Left cardiac atrium (tissue), 4 donors: ENCODE results near the gene BTBD2. TPM values are rescaled to one million over a fixed set of nuclear protein-coding genes. Genes with fewer than 3 reads are reported as not detected.

Experiments used
- ATAC-seq, 2 donors: fragments of 200-7000 bp; cut with Tn5 transposase; one replicate each; pipeline ENCODE4 v1.9.1; 2020; ENCODE audit warnings: mild to moderate bottlenecking in 2 of 2, moderate library complexity in 2 of 2
- DNase-seq: peaks from one replicate; pipeline ENCODE4 v3.0.0-alpha.2; 2020
- intact Hi-C, 2 donors: fragments of 100-400 bp; cut with DNase I; formaldehyde crosslinking; loops; one replicate each; pipeline versions ENCODE4 v1.14.1 to v1.15.1; 2022 to 2023
- total RNA-seq, 2 donors: library from RNA; stranded (reverse); fragmentation: NEBNext Ultra II Directional; extraction: Animal tissue kit (Norgen Biotek cat#: 25700); gene quantifications; one replicate each; pipeline ENCODE4 v1.2.1, GENCODE V29; 2021
- donor health status: DM: no; HTN: yes; CAD: no.
- donor health status: DM: no; HTN: yes; CAD: no; lungs with severe emphysema.
- donor health status: DM: yes; HTN: yes; CAD: no.
- donor health status: Dilated cardiomyopathy.

The BTBD2 gene
- total RNA-seq, 2 donors from 2014 or later, result 51.4 to 54.3 TPM

DNA sequence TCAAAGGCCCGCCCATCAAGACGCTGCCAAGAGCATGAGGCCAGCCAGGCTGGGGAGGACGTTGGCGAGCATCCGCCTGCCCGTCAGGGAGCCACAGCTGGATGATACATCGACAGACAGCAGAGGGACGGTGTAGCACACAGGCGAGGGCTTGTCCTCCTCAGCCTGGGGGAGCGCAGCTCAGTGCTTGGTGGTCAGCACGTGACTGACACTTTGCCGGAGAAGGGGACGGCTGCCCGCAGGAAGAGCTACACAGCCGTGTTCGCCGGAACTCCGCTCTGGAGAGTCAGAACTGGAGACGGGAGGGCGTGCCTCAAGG, 40.4 kb downstream of the BTBD2 start:
- intact Hi-C loops, result no loop called here
- no peak for ATAC-seq

DNA sequence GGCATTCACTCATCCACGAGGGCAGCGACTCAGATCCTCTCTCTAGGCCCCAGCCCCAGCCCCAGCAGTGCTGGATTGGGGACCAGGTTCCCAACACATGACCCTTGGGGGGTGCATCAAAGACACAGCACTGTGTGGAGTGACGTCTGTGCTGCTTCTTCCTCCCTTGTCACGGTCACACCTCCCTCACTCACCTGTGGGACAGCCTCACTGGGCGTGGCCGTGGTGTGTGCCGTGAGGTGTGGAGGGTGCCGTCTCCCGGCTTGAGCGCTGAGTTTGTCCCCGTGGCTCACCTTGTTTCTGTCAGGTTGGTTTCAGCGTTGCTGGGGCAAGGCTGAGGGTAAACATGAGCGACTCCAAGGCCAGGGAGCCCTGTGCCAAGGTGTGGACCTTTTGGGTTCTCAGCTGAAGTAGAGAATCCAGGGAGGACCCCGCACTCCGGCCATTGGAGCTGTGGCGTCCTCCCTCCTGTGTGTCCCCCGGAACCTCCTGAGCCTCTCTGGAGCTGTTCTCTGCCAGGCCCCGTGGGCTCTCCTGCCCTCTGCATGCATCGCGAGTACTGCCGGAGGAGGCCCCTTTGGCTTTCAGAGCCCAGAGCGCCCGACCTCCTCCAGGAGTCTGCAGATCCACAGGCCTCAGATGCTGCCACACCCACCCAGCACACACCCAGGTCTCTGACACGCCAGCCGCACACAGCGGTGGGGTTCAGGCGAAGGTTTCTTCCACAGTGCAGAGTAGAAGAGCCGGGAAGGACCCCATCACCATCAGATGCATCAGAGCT, 40.9 kb downstream of the BTBD2 start:
- DNase-seq (no peak), ATAC-seq (no peak)
- intact Hi-C loops, result no loop called here

More for the DNA sequence above, 40.4 kb downstream of the BTBD2 start:
- DNase-seq, result no peak

DNA sequence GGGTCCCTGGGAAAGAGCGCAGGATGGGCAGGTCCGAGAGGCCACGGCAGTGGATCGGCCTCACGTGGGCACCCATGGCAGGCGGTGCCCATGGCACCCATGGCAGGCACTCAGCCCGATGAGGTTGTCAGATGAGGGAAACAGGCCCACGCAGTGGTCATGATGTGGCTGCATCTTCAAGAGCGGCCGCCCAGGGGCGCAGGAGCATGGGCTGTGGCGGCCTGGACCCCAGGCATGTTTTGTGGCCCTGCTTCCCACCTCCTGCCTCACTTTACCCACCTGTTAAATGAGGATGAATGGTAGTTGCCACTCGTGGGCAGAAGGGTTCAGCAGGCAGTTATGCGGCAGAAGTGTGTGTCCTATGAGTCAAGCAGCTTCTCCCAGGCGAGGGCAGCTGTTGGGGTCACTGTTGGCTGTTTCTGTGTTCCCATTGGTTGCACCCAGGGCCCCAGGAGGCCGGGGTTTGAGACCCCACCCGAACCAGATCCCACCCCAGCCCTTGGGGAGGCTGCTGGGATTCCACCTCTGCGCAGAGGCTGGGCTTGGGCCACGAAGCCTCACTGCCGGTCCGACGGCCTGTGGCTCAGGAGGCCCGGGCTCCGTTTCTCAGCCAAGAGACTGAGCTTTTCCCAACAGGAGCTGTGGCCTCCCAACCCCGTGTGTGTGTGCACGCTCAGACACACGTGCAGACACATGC, 44.6 kb downstream of the BTBD2 start:
- DNase-seq, result no peak
- intact Hi-C loops, result no loop called here
- no peak for ATAC-seq

DNA sequence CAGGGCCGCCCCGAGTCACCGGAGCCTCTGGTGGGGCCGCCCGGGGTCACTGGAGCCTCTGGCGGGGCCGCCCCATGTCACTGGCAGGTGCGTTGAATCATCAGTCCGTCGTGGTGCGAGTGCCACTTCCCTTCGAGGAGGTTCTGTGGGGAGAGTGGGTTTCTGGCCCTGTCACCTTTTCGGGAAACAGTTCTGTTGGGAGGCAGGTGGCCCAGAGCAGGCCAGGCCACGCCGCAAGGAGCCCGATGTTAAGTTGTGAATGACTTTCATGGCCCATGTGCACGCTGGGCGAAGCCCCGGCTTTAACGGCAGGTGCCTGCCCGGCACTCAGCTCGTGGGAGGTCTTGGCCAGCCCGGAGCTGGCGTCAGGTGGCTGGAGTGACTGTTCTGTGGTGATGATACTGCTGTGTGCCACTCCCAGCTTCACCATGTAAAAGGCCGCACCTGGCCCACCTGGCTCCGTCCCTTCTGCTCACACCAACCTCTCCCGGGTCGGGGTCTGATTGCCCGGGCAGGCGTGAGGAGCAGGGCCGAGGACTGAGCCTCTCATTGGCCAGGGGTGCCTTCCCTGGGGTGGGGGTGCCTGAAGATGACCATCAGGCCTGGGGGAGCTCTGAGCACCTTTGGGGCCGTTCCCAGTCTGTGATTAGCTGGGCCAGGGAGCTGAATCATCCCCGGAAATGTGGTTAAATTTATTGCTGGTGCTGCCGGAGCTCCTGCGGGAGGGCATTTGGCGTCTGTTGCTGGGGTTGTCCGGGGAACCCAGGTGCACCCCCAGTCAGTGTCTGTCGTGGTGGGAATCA, 45.3 kb downstream of the BTBD2 start:
- ATAC-seq, result no peak
- DNase-seq, result no peak

DNA sequence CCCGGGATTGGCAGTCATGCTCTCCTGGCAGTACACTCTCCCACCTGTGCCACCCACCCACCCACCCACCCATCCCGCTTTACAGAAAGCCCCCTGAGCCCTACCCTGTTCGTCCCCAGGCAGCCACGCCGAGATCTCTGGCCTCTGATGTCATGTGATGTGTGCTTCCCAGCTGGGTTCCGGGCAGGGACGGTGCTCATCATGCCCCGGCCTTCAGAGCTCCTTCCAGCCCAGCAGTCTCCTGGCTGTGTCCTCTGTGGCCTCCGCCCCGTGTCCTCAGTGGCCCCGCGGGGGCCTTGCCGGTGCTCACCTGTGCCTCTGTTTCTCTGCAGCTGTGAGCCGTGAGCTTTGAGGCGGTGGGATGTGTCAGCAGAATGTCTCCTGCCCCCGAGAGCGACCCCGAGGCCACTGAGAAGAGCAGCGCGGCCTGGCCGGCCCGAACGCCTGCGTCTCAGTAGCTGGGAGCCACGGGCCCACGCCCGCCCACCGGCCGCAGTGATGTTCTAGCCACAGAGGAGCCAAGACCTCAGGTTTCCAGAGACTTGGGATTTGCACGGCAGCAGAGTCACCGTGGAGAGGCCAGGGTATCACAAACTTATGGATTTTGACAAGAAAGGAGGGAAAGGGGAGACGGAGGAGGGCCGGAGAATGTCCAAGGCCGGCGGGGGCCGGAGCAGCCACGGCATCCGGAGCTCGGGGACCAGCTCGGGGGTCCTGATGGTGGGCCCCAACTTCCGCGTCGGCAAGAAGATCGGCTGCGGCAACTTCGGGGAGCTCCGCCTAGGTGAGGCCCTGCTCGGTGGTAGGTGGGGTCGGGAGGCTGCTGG, 46.1 kb downstream of the BTBD2 start:
- DNase-seq, result no peak
- intact Hi-C loops, result no loop called here
- ATAC-seq, result no peak

More for the DNA sequence above, 45.3 kb downstream of the BTBD2 start:
- intact Hi-C loops, result no loop called here

DNA sequence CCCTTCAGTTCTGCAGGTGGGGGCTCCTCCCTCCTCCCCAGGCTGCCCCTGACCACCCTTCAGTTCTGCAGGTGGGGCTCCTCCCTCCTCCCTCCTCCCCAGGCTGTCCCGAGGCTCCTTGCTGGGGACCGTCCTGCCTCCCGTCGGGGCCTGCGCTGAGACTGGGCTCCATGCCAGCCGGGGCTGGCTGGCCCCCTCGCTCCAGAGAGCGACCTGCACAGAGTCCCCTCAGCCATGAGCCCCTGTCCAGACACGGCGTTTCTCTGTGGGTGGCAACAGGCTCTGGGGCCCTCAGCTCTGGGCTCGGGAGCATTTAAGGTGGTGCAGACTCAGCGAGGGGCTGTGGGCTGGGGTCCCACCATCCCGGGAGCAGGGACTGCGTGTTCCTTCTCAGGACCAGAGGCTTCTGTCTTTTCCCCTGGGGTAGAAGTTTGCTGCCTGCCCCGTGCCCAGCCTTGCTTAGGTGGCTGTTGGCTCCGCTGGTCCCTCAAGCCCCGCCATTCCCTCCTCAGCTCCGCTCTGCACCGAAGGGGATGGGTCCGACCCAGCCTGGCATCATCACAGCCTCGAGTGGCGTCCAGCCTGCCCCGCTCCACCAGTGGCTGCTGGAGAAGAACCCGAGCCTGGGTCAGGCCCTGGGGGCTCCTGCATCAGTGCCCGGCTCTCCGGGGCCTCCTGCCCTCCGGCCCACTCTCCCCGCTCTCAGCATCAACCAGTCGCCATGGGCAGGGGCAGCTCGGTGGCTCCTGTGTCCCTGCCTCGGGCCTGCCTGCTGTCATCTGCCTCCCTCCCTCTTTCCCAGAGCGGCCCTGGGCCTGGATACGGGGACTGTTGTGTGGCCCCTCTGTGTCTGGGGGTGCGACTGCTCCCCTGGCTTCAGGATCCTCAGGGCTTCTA, 47.0 kb downstream of the BTBD2 start:
- ATAC-seq (peak in 1 of 2 donors; percentile 6), DNase-seq (no peak)
- intact Hi-C loops, result no loop called here

DNA sequence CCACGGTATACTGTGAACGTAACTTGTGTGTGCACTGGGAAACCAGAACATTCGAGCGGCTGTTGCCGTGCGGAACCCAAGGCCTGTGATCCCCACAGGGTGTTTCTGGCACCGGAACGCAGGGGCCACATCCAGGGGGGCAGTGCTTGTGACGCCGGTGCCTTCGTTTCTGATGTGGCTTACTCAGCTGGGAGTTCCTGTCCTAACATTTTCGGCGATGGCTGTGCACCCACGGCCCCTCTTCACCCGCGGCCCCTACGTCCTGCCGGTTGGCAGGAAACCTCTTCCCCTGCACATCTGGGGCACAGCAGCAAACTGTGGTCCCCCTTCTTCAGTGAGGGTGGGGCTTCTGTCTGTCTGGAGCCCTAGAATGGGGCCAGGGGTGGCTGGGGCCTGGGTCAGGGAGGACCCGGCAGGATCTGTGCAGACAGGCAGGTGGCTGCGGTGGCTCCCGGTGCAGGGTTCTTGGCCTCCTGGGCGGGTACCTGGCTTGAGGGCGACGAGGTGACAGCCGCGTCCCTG, 48.4 kb downstream of the BTBD2 start:
- intact Hi-C loops, result no loop called here
- DNase-seq (no peak), ATAC-seq (no peak)

DNA sequence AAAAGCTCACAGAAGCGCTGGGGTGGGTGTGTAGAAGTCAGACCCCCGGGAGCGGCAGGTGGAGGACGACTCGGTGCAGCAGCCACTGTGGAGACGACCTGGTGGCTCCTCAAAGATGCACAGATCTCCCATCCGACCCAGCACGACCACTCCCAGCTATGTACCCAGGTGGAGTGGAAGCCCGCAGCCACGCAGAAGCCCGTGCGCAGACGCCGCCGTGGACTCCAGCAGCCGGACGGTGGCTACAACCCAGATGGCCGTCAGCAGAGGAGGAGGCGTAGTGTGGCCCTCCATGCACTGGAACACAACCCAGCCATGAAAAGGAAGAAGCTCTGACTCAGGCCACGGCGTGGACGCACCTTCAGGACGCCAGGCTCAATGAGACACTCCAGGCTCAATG, 52.8 kb downstream of the BTBD2 start:
- DNase-seq, result no peak
- no peak for ATAC-seq
- intact Hi-C loops, result no loop called here

DNA sequence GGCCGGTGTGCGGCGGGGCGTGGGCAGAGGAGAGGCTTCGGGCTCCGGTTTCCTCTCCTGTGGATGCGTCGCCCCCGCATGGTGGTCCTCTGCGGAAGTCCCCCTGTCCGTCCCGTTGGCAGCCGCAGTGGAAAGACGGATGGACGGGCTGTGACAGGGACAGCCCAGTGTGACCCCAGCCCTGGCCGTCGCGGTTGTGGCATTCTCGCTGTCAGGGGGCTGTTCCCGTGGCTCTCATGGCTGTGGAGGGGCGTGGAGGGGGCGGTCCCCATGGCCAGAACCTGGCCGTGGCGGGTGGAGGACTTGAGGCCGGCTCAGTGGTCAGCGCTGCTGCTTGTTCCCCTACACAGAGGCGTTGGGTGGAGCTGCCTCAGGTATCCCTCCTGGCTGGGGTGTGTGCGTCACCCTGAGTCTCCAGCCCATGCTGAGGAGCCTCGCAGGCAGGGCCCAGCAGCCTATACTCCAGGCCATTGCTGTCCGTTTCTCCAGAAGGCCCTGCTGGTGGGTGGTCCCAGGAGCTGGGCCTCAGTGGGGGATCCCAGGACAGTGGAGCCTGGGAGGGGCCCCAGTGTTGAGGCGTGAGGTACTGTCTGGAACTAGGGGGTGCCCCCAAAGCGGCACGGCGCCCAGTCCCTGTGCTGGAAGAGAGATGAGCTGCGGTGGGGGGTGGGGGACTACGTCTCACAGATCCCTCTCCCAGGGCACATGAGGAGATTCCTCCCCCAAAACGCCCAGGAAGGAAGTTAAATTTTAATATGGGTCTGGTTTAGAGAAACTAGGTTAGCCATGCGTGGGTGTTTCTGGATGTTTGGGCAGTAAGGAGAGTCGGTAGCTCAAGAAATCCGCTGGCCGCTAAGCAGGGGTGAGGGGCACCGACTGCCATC, 54.3 kb downstream of the BTBD2 start:
- no peak for ATAC-seq
- intact Hi-C loops, result no loop called here
- DNase-seq, result no peak

DNA sequence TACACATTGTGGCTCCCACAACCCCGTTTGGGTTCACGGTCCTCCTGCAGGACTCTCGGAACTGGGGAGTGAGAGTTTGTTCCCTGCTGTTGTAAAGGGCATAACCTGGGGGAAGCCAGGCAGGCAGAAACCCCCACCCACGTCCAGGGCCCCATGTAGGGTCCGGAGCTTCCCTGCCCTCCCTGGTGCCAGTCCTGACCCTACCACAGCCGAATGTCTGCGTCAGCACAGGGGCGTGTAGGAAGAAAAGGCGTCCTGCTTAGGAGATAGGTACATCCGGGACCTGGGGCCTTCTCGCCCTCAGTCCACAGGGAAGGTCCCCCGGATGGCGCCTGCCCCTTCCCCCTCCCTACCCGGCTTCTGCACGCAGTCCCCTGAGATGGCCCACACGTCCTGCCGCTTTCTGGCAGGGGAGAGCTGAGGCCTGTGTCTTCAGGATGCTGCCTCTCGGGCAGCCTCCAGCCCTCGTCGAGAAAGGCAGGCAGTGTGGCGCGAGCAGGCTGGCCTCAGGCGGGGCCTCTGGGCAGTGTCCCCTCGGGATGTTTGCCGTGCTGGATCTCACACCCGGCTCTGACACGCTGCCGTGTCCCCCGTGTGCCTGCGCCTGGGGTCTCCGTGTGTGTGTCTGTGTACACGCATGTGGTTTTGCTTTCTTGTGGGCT, 55.5 kb downstream of the BTBD2 start:
- DNase-seq (no peak), ATAC-seq (no peak)
- intact Hi-C loops, result loop anchor here in 1 of 2 donors (5.0 kb wide), 1 partner anchor 37 kb away; no protein-coding TSS in a partner anchor

DNA sequence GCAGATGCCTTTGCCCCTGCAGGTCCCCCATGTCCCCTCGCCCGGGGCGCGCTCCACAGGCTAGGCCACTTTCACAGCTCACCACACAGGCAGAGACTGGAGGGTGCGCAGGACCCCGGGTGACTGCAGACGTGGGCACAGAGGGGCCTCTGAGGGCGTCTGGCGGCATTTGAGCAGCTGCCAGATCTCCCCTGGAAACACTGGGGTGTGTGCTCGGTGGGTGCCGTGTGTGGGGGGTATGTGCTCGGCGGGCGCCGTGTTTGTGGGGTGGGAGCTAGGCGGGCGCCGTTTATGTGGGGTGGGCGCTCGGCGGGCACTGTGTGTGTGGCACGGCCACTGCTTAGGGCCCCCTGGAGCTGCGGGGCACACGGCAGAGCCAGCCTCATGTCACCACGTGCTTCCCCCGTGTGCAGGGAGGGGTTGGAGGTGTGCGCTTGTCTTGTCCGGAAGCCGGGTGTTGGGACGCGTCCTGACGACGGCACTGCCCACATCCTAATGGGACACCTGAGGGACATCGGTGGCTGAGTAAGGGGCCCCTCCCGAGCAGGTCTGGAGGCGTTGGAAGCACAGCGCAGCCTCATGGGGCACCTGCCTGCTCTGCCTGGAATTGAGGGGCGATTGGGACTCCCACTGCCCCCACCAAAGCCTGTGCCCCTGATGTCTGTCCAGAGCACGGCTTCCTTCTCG, 57.8 kb downstream of the BTBD2 start:
- ATAC-seq (peak in 1 of 2 donors; percentile 21), DNase-seq (no peak)
- intact Hi-C loops, result loop anchor here in 1 of 2 donors (5.0 kb wide), 1 partner anchor 40 kb away; no protein-coding TSS in a partner anchor

DNA sequence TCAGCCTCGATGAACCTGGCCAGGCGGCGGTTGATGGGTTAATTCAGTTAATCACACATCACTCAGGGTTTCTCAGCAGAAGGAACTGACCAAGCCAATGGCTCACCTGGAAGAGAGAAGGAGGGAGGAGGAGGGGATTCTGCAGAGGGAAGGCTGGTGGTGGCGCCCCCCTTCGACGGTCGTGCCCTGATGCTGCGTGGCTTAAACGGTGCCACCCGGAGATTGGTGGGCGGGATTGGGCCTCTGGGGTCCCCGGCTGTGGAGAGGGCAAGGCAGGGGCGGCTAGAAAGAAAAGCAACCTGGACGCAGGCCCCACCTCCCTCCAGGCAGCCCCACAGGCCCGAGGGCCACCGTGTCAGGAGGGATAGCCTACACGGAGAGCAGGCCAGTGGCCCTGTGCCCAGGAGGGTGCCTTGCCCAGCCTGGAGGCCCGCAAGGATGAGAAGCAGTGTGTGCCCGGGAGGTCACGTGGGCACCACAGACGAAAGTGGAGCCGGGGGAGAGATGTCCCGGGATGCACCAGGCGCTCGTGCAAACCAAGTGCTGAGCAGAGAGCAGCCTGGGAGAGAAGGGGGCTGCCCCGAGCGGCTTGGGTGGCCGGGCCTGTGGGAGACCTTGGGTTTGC, 58.5 kb downstream of the BTBD2 start:
- intact Hi-C loops, result loop anchor here in 1 of 2 donors (5.0 kb wide), 1 partner anchor 40 kb away; no protein-coding TSS in a partner anchor
- DNase-seq, result no peak
- peak; percentile 14 to 70 for ATAC-seq

DNA sequence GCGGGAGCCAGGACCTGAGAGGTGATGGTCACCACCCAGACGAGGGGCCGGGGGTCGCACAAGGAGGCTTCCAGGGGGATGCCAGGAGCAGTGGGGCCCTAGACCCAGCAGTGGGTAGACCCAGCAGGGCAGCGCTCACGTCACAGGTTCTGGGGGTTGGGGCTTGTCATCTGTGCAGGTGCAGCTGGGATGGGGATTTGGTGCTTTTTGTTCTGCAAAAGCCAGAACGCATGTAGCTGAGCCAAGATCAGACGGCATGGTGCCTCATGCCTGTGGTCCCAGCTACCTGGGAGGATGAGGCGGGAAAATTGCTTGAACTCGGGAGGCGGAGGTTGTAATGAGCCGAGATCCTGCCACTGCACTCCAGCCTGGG, 59.4 kb downstream of the BTBD2 start:
- intact Hi-C loops, result loop anchor here in 1 of 2 donors (5.0 kb wide), 1 partner anchor 41 kb away; no protein-coding TSS in a partner anchor
- ATAC-seq, result no peak
- DNase-seq, result no peak

DNA sequence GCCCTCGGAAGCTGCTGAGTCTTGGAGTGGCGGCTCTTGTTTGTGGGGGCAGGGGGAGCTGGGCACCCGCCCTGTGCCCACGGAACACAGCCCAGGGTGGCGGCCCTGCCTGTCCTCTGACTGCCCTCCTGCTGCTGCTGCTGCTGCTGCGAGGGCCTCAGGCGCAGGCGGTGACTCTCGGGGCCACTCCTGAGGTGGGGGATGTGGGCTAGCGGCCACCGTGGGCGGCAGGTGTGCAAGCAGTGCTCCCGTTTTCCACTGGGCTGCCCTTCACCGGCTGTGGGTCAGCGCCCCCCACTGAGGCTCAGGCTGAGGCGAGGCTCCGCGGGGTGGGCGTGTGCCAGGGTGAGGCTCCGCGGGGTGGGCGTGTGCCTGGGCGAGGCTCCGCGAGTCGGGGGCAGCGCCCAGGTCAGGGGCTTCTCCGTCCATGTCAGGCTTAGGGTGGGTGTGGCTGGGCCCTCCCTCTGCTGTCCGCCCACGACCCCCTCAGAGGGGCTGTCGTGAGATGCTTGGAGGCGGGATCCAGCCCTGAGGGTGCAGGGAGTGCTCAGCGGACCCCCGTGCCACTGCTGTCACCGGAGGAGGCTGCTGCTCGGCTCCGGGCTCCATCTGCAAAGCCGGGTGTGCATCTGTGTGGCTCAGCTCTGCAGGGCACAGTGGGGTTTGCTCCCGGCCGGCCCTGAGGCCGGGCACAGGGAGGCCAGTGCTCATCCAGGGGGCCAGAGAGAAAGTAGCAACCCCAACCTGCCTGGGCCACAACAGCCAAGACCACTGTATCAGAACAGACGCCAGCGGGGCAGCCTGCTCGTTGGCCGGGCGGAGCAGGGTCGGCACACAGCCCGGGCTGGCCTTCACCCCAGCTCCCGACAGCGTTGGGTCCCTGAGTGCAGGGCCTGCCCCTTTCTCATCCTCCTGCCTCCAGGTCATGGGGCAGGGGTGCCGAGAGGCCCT, 60.1 kb downstream of the BTBD2 start:
- DNase-seq (no peak), ATAC-seq (no peak)
- intact Hi-C loops, result loop anchor here in 1 of 2 donors (5.0 kb wide), 1 partner anchor 42 kb away; no protein-coding TSS in a partner anchor
